Body of pancreas (tissue), 4 donors: ENCODE measurements around the gene EPS8.

Experiments used
- CTCF ChIP-seq, 7 experiments: fragments of 450-650 bp in 4 of 7; fragments of 200-600 bp in 3 of 7; sonication (generic) in 3 of 7; IDR thresholded peaks; one replicate each; pipeline ENCODE4 v1.5.1; 2016 to 2019; ENCODE audit warnings: antibody characterized with exemption in 7 of 7
- POLR2A ChIP-seq, 3 donors: fragments of 450-650 bp; IDR thresholded peaks; one replicate each; pipeline ENCODE4 v1.6.1; 2016; ENCODE audit warnings: antibody characterized with exemption in 3 of 3, mild to moderate bottlenecking in 2 of 3

DNA sequence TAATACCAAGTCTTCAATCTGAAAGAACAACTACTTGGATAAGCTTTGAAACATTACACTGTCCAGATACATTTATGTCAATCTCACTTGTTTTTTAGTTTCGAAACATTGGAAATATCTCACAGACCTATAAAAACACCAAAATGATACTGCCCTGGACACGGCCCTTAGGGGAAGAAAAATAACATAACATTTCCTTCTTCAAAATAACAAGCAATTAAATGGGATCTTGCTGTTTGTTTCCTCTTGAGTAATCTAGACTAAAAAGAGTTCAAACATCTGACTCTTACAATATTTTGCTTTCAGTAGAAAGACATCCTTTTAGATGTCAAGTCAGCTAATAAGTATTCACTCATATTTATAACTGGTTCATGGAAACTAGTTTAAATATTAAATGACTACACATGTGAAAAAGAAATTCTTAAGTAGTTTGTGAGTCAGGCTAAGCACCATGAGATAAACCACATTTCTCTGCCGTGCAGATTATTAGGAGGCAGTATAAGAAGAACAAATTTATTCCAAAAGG is 87.5 kb downstream of the EPS8 start:
- TF ChIP-seq CTCF (IDR thresholded peaks at IDR 0.05) = no peak
- TF ChIP-seq POLR2A (IDR thresholded peaks at IDR 0.05) = no peak
